Hematopoietic multipotent progenitor cell treated with erythropoietin and hydrocortisone succinate and interleukin-3 and kit ligand, for 15 days (in vitro differentiated cells): ENCODE measurements around the gene SIRT4.
"Not testable (repeated sequence)": the region's sequence is repeated elsewhere in the genome, so short reads cannot be mapped to it uniquely, and the experiment has no call there.

Experiments used
- DNase-seq: peaks from one replicate; pipeline ENCODE4 v3.0.0-alpha.2; 2015; ENCODE audit warnings: low spot score

Gene SIRT4

DNA sequence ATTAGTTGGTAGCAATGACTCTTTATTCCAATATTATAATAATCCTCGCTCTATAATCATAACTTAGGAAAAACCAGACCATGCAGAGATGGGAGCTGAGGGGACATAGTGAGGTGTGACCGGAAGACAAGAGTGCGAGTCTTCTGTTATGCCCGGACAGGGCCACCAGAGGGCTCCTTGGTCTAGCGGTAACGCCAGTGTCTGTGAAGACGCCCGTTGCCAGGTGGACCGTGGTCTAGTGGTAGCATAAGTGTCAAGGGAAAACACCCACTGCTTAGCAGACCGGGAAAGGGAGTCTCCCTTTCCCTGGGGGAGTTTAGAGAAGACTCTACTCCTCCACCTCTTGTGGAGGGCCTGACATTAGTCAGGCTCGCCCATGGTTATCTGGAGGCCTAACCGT, 33.3 kb downstream of the SIRT4 start:
- peak; percentile 6 for DNase-seq

DNA sequence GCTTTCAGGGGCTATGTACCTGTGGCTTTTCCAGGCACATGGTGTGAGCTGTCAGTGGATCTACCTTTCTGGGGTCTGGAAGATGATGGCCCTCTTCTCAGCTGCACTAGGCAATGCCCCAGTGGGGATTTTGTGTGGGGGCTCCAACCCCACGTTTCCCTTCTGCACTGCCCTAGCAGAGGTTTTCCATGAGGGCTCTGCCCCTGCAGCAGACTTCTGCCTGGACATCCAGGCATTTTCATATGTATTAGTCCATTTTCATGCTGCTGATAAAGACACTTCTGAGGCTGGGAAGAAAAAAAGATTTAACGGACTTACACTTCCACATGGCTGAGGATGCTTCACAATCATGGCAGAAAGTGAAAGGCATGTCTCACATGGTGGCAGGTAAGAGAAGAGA, 34.3 kb downstream of the SIRT4 start:
- DNase-seq: not testable (repeated sequence)

DNA sequence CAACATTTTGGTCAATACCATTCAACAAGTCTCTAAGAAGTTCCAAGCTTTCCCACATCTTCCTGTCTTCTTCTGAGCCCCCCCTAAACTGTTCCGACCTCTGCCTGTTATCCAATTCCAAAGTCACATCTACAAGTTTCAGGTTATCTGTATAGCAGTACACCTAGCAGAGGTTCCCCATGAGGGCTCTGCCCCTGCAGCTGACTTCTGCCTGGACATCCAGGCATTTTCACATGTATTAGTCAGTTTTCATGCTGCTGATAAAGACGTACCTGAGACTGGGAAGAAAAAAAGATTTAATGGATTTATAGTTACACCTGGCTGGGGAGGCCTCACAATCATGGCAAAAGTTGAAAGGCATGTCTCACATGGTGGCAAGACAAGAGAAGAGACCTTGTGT, 35.6 kb downstream of the SIRT4 start:
- no peak for DNase-seq

DNA sequence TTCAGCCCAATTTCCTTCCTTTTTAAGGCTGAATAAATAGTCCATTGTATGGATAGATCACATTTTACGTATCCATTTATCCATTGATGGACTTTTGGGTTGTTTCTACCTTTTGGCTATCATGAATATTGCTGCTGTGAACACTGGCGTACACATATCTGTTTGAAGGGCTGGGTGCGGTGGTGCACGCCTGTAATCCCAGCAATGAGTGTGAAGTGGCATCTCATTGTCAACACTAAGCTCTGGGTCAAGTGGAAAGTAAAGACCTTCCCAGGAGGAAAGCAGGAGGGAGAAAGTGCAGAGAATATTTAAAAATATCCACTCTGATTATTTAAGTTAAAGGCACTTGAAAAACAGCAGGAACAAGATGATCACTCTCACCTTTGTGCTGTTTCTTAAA, 37.1 kb downstream of the SIRT4 start:
- no peak for DNase-seq

DNA sequence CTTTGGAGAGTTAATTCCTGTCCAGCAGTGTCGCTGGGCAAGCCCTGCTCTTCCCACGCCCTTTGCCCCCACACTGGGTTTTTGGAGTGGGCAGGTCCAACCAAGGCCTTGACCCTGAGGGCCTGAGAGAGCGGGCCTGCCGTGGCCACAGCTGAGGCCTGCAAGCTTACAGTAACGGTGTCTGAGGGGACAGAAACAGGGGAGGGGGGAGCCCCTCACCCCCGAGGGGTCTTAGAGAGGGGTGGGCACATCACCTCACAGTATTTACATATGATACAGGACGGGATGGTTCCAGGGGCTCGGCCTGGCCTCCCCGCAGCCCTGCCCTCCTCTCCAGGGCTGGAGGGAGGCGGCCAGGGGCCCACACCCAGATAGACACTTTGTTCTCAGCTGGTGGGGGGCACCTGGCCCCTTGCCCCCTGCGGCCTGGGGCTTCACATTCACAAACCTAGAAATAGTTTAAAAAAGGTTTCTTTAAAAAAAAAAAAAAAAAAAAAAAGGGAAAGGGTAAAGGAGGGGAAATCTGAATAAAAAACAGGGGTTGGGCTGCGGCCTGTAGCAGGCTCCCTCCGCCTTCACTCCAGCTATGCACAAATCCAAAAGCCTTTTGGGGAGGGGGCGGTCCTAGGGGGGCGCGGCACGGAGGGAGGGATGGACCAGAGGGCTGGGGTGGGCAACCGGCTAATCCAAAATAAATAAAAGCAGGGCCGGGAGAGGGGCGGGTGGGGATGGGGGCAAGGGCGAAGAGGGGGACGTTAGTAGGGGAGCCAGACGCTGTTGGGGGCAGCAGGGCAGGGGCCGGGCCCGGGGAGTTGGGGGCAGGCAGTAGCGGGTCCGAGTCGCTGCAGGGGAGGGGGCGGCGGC, 40.3 kb downstream of the SIRT4 start:
- no peak for DNase-seq

DNA sequence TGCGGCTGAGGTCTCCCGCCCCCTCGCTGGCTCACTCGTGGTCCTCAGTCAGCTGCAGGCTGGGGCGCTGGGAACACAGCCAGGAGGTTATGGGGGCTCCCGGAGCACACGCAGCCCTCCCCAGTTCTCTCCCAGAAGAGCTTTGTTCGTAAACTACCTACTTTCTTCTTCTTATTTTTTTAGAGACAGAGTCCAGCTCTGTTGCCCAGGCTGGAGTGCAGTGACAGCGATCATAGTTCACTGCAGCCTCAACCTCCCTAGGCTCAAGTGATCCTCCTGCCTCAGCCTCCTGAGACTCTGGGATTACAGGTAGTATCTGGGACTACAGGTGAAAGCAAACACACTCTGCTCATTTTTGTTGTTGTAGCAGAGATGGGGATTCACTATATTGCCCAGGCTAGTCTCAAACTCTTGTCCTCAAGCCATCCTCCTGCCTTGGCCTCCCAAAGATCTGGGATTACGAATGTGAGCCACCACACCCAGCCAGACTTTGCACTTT, 41.0 kb downstream of the SIRT4 start:
- DNase-seq: no peak

DNA sequence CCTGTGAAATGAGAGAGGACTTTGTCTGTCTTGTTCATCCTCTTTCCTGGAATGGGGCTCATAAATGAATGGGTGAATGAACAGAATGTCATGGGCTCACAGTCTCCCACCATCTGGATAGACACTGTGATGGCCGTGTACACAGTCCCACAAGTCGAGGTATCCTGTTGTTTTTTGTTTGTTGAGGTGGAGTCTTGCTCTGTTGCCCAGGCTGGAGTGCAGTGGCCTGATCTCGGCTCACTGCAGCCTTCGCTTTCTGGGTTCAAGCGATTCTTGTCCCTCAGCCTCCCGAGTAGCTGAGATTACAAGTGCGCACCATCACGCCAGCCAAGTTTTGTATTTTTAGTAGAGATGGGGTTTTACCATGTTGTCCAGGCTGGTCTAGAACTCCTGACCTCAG, 41.6 kb downstream of the SIRT4 start:
- DNase-seq: no peak

DNA sequence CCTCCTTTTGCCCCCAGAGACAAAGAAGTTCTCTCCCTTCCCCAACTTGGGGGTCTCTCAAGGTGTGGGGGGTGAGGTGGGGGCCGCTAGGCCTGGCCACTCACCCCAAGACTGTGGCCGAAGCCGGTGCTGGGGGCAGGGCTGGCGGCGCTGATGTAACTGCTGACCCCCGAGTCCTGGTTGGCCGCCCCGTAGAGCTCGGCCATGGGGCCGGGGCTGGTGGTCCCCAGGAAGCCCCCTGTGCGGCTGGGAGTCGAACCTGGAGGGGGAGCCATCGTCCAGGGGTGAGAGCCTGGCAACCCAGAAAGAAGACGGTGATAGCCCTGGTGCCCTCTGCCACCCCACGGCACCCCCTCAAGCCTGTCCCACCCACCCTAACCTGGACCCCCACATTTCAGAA, 43.9 kb downstream of the SIRT4 start:
- DNase-seq: no peak

DNA sequence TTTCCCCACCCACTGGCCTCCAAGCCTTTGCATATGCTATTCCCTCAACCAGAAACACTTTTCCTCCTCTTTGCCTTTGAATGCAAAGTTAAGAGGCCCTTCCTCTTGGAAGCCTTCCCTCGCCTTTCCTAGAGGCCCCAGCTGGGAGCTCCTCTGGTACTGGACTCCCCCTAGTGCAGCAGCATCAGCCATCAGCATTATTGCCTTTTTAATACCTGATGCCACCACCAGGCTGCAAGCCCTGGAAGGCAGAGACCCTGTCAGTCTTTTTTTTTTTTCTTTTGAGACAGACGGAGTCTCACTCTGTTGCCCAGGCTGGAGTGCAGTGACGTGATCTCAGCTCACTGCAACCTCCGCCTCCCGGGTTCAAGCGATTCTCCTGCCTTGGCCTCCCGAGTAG, 44.6 kb downstream of the SIRT4 start:
- DNase-seq: no peak

DNA sequence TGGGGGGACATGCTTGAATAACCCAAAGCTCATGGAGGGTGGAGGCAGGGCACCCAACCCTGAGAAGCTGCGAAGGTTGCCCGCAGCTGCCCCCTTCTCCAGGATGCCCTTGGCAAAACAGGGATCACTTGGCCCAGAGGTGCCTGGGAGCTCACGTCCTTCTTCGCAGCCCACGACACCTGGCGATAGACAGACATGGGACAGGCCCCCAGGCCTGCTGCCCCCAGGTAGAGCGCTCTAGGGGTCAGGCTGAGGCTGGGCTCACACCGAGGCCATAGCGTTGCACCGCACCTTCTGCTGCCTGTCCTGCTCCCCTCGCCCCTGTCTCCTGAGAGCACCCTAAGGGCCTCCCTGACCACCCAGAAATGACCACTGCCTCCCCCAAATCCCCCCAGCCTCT, 45.6 kb downstream of the SIRT4 start:
- no peak for DNase-seq

DNA sequence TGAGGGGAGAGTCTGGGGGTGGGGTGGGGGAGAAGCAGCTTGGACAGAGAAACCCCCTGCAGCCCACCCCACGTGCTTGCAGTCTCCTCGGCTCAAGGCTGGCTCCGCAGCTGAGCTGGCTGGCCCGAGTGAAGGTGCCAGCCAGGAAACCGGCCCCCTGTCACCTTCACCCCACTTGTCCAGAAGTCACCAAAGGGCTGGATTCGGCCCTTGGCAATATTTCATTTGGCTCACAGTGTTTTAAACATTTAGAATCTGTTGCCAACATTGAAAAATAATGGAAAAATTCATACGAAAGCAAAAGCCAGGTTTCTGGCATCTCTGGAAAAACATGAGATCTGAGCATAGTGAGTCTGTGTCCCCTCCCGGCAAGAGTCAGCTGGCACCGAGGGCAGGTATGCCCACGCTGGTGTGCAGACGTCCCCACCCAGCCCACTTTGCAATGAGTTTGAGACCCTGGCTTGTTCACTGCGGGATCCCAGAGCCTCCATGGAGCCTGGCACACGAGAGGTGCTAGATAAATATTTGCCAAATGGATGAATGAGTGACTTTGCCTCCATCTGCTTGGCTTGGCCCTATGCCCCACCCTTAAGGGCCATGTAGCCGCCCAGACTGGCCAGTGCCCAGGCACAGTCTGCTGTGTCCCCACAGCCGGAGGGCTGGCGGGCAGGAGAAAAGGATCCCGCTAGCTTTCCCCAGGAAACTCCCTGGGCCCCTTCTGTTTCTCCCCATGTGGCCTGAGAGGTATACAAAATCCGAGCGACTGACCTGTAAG, 48.6 kb downstream of the SIRT4 start:
- no peak for DNase-seq

DNA sequence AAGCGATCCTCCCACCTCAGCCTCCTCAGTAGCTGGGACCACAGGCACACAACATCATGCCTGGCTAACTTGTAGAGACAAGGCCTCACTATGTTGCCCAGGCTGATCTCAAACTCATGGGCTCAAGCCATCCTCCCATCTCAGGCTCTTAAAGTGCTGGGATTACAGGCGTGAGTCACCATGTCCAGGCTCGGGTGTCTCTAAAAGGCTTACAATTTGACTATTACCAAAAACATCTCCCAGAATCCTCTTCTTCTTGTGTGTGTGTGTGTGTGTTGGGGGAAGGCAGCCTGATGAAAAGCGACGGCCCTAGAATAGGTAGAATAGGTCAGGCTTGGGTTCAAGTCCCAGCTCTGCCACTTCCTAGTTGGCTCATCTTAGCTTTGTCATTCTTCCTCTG, 50.0 kb downstream of the SIRT4 start:
- no peak for DNase-seq

DNA sequence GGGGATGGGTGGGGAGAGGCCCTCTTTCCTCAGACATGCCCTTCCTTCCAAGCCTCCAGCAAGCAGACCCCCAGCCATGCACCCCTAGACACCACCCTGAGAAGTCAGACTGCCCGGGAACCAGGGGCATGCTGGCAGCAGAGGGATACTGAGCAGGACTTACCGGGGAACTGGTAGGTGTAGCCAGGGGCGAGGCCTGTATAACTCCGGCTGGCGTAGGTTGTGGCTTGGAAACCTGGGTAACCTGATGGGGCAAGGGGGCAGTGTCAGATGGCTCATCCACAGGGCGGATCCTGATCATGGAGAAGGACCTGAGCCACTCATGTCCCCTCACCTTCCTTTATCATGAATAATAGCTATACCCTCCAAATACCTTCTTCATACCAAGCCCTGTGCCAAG, 51.0 kb downstream of the SIRT4 start:
- DNase-seq: no peak

DNA sequence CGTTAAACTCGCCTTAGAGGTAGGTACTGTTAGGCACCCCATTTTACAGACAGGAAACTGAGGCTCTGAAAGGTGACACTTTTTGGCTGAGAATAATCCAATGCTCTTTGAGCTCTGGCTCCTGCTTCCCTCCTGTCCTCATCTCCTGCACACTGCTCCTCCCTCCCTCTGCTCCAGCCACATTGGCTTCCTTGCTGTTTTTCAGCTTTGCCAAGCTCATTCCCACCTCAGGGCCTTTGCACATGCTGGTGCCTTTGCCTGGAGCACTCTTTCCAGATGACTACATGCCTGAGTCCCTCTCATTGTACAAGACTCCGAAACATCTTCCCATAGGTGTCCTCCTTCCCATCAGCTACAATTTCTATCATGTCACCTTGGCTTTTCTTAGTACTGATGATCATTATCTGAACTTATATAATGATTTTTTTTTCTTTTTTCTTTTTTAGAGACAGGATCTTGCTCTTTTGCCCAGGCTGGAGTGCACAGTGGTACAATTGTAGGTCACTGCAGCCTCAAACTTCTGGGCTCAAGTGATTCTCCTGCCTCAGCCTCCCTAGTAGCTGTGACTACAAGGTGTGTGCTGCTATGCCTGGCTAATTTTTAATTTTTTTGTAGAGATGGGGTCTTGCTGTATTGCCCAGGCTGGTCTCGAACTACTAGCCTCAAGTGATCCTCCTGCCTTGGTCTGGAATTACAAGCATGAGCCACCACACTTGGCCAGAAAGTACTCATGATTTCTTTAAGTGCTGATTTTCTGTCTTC, 51.6 kb downstream of the SIRT4 start:
- DNase-seq: no peak

DNA sequence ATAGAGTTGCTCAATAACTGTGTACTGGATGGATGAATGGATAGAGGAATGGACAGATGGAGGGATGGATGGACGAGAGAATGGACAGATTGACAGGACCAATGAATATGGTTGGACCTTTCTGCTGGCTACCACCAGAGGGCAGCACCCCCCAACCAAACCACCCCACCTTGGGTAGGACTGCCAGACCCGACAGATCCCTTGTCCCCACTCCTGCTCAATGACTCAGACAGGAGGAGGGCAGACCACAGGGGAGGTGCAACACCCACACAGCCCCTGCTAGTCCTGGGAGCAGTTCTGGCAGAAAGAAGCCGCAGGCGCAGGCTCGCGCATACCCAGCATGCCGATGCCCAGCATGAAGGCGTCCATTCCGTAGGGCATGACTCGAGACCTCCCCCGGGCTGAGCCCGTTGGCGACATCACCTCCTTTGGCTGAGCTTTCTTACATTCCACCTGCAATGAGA, 54.5 kb downstream of the SIRT4 start:
- DNase-seq: peak; percentile 63

DNA sequence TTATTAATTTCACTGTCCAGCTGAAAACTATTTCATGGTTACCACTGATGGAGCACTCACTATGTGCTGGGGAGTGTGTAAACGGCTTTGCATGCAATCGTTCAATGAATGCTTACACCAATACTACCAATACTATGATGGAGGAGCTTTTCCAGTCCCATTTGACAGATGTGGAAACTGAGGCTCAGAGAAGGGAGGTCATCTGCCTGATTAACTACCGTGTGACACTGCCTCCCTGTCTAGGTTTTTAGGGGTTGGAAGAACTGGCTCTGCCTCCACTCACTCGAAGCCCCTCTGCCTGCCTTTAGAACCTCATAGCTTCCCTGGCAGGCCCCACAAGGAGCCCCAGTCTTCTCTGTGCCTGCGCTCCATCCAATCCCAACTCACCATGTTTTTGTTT, 55.0 kb downstream of the SIRT4 start:
- no peak for DNase-seq

DNA sequence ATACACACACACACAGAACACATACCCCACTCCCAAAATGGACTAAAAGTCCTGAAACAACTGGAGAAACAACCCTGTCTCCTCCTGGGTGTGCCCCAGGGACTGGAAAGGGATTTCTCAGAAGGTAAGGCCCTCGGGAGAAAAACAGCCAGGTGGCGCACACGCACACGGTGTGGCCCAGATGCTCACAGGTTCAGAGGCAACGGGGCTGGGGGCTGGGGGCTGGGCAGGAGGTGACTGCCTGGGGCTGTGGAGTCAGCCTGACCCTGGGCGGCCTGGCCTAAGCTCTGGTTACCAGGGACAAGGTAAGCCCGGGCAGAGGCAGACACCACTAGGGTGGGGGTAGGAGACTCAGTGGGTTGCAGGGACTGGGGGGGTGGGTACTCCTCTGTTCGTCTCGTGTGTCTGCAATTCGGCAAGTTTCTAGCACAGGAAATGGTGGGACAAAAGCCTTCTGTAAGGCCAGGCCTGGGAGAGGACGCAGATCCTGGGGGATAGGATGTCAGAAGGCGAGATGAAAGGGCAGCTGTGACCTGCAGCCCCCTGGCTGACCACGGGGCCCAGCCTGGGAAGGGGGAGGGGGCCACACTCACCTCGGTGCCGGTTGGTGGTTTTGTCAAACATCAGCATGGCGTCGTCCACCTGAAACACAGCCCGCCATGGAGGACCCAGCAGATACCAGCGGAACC, 56.4 kb downstream of the SIRT4 start:
- DNase-seq: no peak

DNA sequence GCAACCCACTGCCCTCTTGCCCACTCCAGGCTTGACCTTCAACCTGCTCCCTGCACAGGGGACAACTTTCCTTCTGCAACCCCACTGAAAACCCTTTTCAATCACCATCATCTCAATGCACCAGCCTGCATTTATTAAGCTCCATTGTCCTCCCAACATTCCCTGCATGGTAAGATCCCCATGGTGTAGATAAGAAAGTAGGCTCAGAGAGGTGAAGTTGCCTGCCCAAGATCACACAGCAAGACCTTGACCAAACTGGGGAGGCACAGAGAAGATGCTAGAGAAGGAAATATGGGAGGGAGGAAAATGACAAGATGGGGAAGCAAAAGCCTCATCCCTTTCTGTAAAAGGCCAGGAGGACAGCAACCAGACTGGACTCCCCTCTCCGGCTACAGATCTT, 57.0 kb downstream of the SIRT4 start:
- DNase-seq: no peak

DNA sequence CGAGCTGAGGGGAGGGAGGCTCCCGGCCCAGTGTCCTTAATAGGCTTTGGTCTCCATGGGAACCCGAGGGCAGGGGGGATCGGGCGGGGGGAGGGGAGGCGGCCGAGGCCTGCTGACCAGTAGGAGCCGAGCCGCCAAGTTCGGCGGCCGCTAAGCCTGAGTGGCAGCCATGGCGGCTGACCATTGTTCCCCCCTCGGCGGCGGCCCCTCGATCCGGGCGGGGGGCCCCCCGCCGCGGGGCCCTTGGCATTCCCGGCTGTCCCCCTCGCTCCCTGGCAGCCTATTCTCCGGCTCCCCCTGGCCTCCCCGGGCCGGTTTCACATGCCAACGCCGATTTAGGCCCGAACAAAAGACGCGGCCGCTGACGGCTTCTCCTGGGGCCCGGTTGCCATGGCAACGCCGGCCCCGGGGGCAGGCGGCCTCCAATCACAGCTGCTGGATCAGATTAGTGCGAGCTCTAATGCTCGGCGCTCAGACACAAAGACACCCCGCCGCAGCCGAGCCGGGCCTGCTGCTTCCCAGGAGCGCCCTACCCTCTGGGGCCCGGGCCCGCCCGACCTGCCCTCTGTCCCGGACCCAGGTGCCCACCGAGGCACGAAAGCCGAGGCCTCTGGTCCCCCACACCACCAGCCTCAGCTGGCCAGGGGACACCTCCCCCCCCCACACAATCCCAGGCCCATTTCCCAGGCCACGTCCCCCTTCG, 59.5 kb downstream of the SIRT4 start:
- DNase-seq: no peak
